H9 (cell line): ENCODE data around the gene TM9SF4. TPM values are rescaled to one million over a fixed set of nuclear protein-coding genes. Genes with fewer than 3 reads are reported as not detected.

ENCODE experiments used
- DNase-seq: peaks from one replicate; pipeline ENCODE4 v3.0.0-alpha.2; 2017
- H2AFZ ChIP-seq: one replicate; pipeline ENCODE4 v1.6.1; 2013; ENCODE audit warnings: mild to moderate bottlenecking, low read length, control low read depth, moderate library complexity
- H2AK5ac ChIP-seq: 2 replicates; pipeline ENCODE4 v1.6.1; 2013; ENCODE audit warnings: low read length, control low read depth, mixed read lengths; ENCODE audit not compliant: insufficient read length
- H2BK120ac ChIP-seq: one replicate; pipeline ENCODE4 v1.6.1; 2013; ENCODE audit warnings: low read depth, mild to moderate bottlenecking, low read length, control low read depth, inconsistent platforms; ENCODE audit not compliant: poor library complexity, severe bottlenecking
- H2BK12ac ChIP-seq: 2 replicates; pipeline ENCODE4 v1.6.1; 2013; ENCODE audit warnings: low read length, control low read depth, mixed read lengths, low read depth; ENCODE audit not compliant: insufficient read length
- H2BK15ac ChIP-seq: 2 replicates; pipeline ENCODE4 v1.6.1; 2013; ENCODE audit warnings: low read depth, low read length, control low read depth
- H2BK20ac ChIP-seq: one replicate; pipeline ENCODE4 v1.6.1; 2013; ENCODE audit warnings: low read depth, mild to moderate bottlenecking, low read length, control low read depth, inconsistent platforms; ENCODE audit not compliant: poor library complexity, severe bottlenecking
- H2BK5ac ChIP-seq: 2 replicates; pipeline ENCODE4 v1.6.1; 2013; ENCODE audit warnings: low read length, control low read depth, mixed read lengths; ENCODE audit not compliant: insufficient read length
- H3K14ac ChIP-seq: 2 replicates; pipeline ENCODE4 v1.6.1; 2013; ENCODE audit warnings: low read length, control low read depth; ENCODE audit not compliant: insufficient read depth
- H3K18ac ChIP-seq: 2 replicates; pipeline ENCODE4 v1.6.1; 2013; ENCODE audit warnings: low read depth, mild to moderate bottlenecking, mixed read lengths, low read length, control low read depth; ENCODE audit not compliant: insufficient read length
- H3K23ac ChIP-seq: 2 replicates; pipeline ENCODE4 v1.6.1; 2013; ENCODE audit warnings: low read length, control low read depth, mixed read lengths, low read depth; ENCODE audit not compliant: insufficient read length
- H3K23me2 ChIP-seq: 2 replicates; pipeline ENCODE4 v1.6.1; 2013; ENCODE audit warnings: low read depth, mild to moderate bottlenecking, mixed read lengths, low read length, control low read depth; ENCODE audit not compliant: insufficient read length, poor library complexity, severe bottlenecking
- H3K27ac ChIP-seq: 2 replicates; pipeline ENCODE4 v1.5.1; 2013; ENCODE audit warnings: low read length, control low read depth, mixed read lengths, low read depth; ENCODE audit not compliant: insufficient read length
- H3K27me3 ChIP-seq: 2 replicates; pipeline ENCODE4 v1.6.1; 2013; ENCODE audit warnings: low read length, control low read depth, inconsistent platforms; ENCODE audit not compliant: insufficient read depth
- H3K4ac ChIP-seq: 2 replicates; pipeline ENCODE4 v1.6.1; 2013; ENCODE audit warnings: low read depth, mild to moderate bottlenecking, control low read depth, inconsistent platforms, low read length, moderate library complexity
- H3K4me1 ChIP-seq: 2 replicates; pipeline ENCODE4 v1.6.1; 2013; ENCODE audit warnings: low read length, control low read depth, inconsistent platforms; ENCODE audit not compliant: insufficient read depth
- H3K4me2 ChIP-seq: 2 replicates; pipeline ENCODE4 v1.6.1; 2013; ENCODE audit warnings: low read length, control low read depth, mixed read lengths; ENCODE audit not compliant: insufficient read length, insufficient read depth
- H3K56ac ChIP-seq: 2 replicates; pipeline ENCODE4 v1.6.1; 2013; ENCODE audit warnings: low read depth, mild to moderate bottlenecking, mixed read lengths, low read length, control low read depth; ENCODE audit not compliant: insufficient read length
- H3K79me1 ChIP-seq: 2 replicates; pipeline ENCODE4 v1.6.1; 2013; ENCODE audit warnings: low read depth, mild to moderate bottlenecking, moderate library complexity, low read length, control low read depth, inconsistent platforms; ENCODE audit not compliant: insufficient read depth, poor library complexity, severe bottlenecking
- H3K79me2 ChIP-seq: 2 replicates; pipeline ENCODE4 v1.6.1; 2013; ENCODE audit warnings: low read length, control low read depth, inconsistent platforms; ENCODE audit not compliant: insufficient read depth
- H3K9ac ChIP-seq: 2 replicates; pipeline ENCODE4 v1.6.1; 2013; ENCODE audit warnings: low read length, control low read depth, mixed read lengths; ENCODE audit not compliant: insufficient read length; ENCODE audit errors: extremely low read depth
- H3K9me3 ChIP-seq: one replicate; pipeline ENCODE4 v1.6.1; 2013; ENCODE audit warnings: low read depth, low read length, inconsistent platforms; ENCODE audit not compliant: control insufficient read depth
- H3T11ph ChIP-seq: one replicate; pipeline ENCODE4 v1.6.1; 2013; ENCODE audit warnings: mild to moderate bottlenecking, low read length, control low read depth, inconsistent platforms
- H4K20me1 ChIP-seq: one replicate; pipeline ENCODE4 v1.6.1; 2013; ENCODE audit not compliant: control insufficient read depth, insufficient read length, insufficient read depth
- H4K5ac ChIP-seq: 2 replicates; pipeline ENCODE4 v1.6.1; 2013; ENCODE audit warnings: low read depth, mild to moderate bottlenecking, mixed read lengths, low read length, control low read depth; ENCODE audit not compliant: insufficient read length
- H4K8ac ChIP-seq: replicated peaks from 2 replicates; pipeline ENCODE4 v1.6.1; 2013; ENCODE audit warnings: low read length, control low read depth, mixed read lengths, low read depth; ENCODE audit not compliant: insufficient read length
- H4K91ac ChIP-seq: 2 replicates; pipeline ENCODE4 v1.6.1; 2013; ENCODE audit warnings: low read depth, mild to moderate bottlenecking, moderate library complexity, mixed read lengths, low read length, control low read depth; ENCODE audit not compliant: insufficient read length
- H3K27ac Mint-ChIP-seq, 3 experiments: 2 replicates in 2 of 3; 3 replicates in 1 of 3; pipeline ENCODE4 v1.8.0; 2020 to 2021; ENCODE audit warnings: mixed read lengths in 3 of 3, mild to moderate bottlenecking in 1 of 3, moderate library complexity in 1 of 3
- H3K27me3 Mint-ChIP-seq: 2 replicates; pipeline ENCODE4 v1.8.0; 2021; ENCODE audit warnings: low read depth, mild to moderate bottlenecking, moderate library complexity, mixed read lengths
- H3K36me3 Mint-ChIP-seq, 3 experiments: 2 replicates in 2 of 3; 3 replicates in 1 of 3; pipeline ENCODE4 v1.8.0; 2020 to 2021; ENCODE audit warnings: low read depth in 3 of 3, mixed read lengths in 3 of 3; ENCODE audit not compliant: insufficient read depth in 1 of 3
- H3K4me1 Mint-ChIP-seq, 2 experiments: 2 replicates each; pipeline ENCODE4 v1.8.0; 2020; ENCODE audit warnings: mixed read lengths in 2 of 2
- H3K4me3 Mint-ChIP-seq, 2 experiments: 2 replicates in 1 of 2; 3 replicates in 1 of 2; pipeline ENCODE4 v1.8.0; 2020 to 2021; ENCODE audit warnings: mild to moderate bottlenecking in 2 of 2, mixed read lengths in 2 of 2, moderate library complexity in 1 of 2
- H3K9me3 Mint-ChIP-seq, 2 experiments: 2 replicates in 1 of 2; 3 replicates in 1 of 2; pipeline ENCODE4 v1.8.0; 2020; ENCODE audit warnings: mild to moderate bottlenecking in 2 of 2, mixed read lengths in 2 of 2, moderate library complexity in 1 of 2
- CTCF ChIP-seq: fragments of 200-600 bp; sonication (generic); conservative IDR thresholded peaks from 3 replicates; pipeline ENCODE4 v1.8.0; 2021; ENCODE audit warnings: antibody characterized with exemption, mild to moderate bottlenecking
- WGBS: extraction: QIAGEN DNeasy Blood & Tissue Kit; methylation state at CpG from one replicate; pipeline ENCODE4 v1.1.7; 2013; ENCODE audit warnings: missing lambda C conversion rate, low lambda C conversion rate, mixed read lengths; ENCODE audit not compliant: insufficient read length; ENCODE audit errors: extremely low coverage; 5-methylcytosine and 5-hydroxymethylcytosine counted together
- total RNA-seq: library from RNA; stranded (reverse); gene quantifications from 2 replicates; pipeline ENCODE4 v1.2.1, GENCODE V29; 2021

Gene TM9SF4
- total RNA-seq, 1 experiment from 2014 or later = 62.3 TPM

- Histone ChIP-seq H3K18ac (no peak overlapping the region), H4K91ac (no peak overlapping the region), H3K79me1 (no peaks in the 10 kb centered on the region), H3K14ac (no peak overlapping the region), H4K5ac (no peak overlapping the region), H4K20me1 (no peaks in the 10 kb centered on the region), H3K79me2 (no peaks in the 10 kb centered on the region), H2BK15ac (no peak overlapping the region), H3K4me1 (no peaks in the 10 kb centered on the region), H2BK120ac (no peak overlapping the region), H2AK5ac (no peak overlapping the region), H3K9ac (no peak overlapping the region), H3K23me2 (no peaks in the 10 kb centered on the region), H2BK12ac (no peak overlapping the region), H2BK20ac (no peak overlapping the region), H3K4ac (no peak overlapping the region), H3K27me3 (no peaks in the 10 kb centered on the region), H3K4me2 (no peak overlapping the region), H3K9me3 (no peaks in the 10 kb centered on the region), H2BK5ac (no peak overlapping the region), H3T11ph (no peak overlapping the region), H3K56ac (no peak overlapping the region), H2AFZ (no peak overlapping the region), H4K8ac (no peak overlapping the region), H3K23ac (no peak overlapping the region), H3K27ac (no peak overlapping the region)
- H3K4me3 Mint-ChIP-seq = no peak overlapping the region
- peaks cover 0 to 2% of the 10 kb centered on the region in 2 experiments; a peak in 1 of 4 replicates for H3K4me1 Mint-ChIP-seq
- H3K36me3 Mint-ChIP-seq = peaks cover 8 to 75% (median 58%) of the 10 kb centered on the region in 3 experiments; a peak in 6 of 7 replicates
- no peak for TF ChIP-seq CTCF
- DNase-seq = no peak
- no CpG with 5 or more reads among the region's 1 CpG for WGBS
- H3K9me3 Mint-ChIP-seq = no peaks in the 10 kb centered on the region
- H3K27me3 Mint-ChIP-seq = no peaks in the 10 kb centered on the region
- H3K27ac Mint-ChIP-seq = no peak overlapping the region
Observed at GRCh38 chr20:32213870-32214269, 104.4 kb downstream of the TM9SF4 start.
